ENCODE data around the gene SCIMP. TPM values are rescaled to one million over a fixed set of nuclear protein-coding genes. Genes with fewer than 3 reads are reported as not detected.

Gene SCIMP
- total and polyA plus RNA-seq, 2 of the 13 experiments (the other 11 are each of a cell fraction or from before 2014, with no cell fraction given): not detected

DNA sequence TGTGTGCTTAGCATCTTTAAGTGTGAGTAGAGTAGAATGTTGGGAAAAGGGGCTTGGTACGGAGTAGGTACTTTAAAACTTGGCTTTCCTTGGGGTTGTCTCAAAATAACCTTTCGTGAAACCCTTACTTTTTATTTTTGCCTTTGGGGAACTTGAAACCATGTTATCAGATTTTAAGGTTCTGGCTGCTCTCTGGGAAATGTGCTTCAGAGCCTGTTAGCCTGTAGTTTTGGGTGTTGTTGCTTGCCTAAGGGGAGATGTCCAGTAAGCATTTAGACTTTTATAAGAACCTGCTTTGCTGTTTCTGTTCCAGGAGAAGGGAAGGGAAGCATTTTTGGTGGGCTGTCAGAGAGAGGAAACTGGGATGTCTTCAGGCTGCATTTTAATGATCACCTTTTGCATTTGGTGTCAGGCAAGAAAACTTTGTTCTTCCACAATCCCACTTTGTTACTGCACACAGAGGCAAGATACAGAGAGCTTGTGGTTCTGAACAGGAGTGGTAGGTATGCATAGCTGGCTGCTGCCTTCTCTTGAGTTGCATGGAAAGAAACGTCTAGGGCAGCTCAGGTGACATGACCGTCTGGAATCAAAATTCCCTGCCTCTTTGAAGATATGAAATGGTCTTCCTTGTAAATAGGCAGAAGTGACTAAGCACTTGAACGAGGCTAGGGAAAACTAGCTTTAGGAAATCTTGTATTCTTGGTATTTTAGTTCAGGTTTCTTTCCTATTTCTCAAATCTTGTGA is 49.1 kb upstream of the SCIMP start:
- H3K27me3 ChIP-seq (ENCODE audit: control insufficient read depth in 1 of 2, insufficient read depth in 2 of 2, low read length in 2 of 2): no peaks in the 10 kb centered on the region
- H3K4me2 ChIP-seq (ENCODE audit: low read depth, low read length): peak overlapping the region; percentile 97
- no TSS peak for BruUV-seq (replicated peaks)
- ChIA-PET POLR2A (no interaction called here), CTCF (ENCODE audit: low intra/inter-chr PET ratio, low total read pairs) (no interaction called here)
- H4K20me1 ChIP-seq (ENCODE audit: insufficient read depth, low read length): peaks cover 17% of the 10 kb centered on the region; the same call in 1 of the 2 replicates
- no peak overlapping the region for H2AFZ ChIP-seq (ENCODE audit: low read length)
- WGBS (ENCODE audit: low lambda C conversion rate): 63% methylated on average over 5 of the region's 5 CpGs
- in situ Hi-C loops (cut with HindIII; ENCODE audit: extremely low pct_ligation_motif_present, low pct_unique_long_range_greater_than_20kb) (no loop called here), intact Hi-C loops (cut with micrococcal nuclease; ENCODE audit: unreplicated experiment) (no loop called here)
- peaks cover 44% of the 10 kb centered on the region for H3K79me2 ChIP-seq (ENCODE audit: insufficient read depth, low read length)
- peak overlapping the region; percentile 78; the same call in 1 of the 2 replicates for H3K9ac ChIP-seq (ENCODE audit: insufficient read depth, low read depth, low read length)
- no peak for DNase-seq (ENCODE audit: low spot score)
- H3K4me3 ChIP-seq (replicated peaks in 1 of 3; ENCODE audit: insufficient read depth in 1 of 3, low read depth in 2 of 3, low read length in 3 of 3): peak overlapping the region; percentile 67 to 95 (median 77); a peak in 4 of 6 replicates
- FAIRE-seq: peak; percentile 67
- H3K27ac ChIP-seq (ENCODE audit: extremely low read length, insufficient read depth, low read length): no peak overlapping the region
- H3K4me1 ChIP-seq (ENCODE audit: insufficient read depth, low read length): peaks cover 33% of the 10 kb centered on the region
- no peak for ATAC-seq
- H3K36me3 ChIP-seq (replicated peaks in 1 of 2; ENCODE audit: control insufficient read depth in 1 of 2, insufficient read depth in 2 of 2, low read length in 2 of 2): no peaks in the 10 kb centered on the region
- H3K9me3 ChIP-seq (ENCODE audit: low read length): no peaks in the 10 kb centered on the region
- TF ChIP-seq MLLT10 (CRISPR knock-in tag; IDR thresholded peaks at IDR 0.05) (no peak), ZNF512B (CRISPR knock-in tag; IDR thresholded peaks at IDR 0.05; ENCODE audit: borderline replicate concordance) (no peak), SALL2 (CRISPR knock-in tag; IDR thresholded peaks at IDR 0.05) (no peak), ZNF343 (CRISPR knock-in tag; IDR thresholded peaks at IDR 0.05) (no peak), ZNF616 (CRISPR knock-in tag; IDR thresholded peaks at IDR 0.05; ENCODE audit: low read depth) (no peak), SMYD3 (CRISPR knock-in tag; IDR thresholded peaks at IDR 0.05) (no peak), ZNF589 (CRISPR knock-in tag; conservative IDR thresholded peaks at IDR 0.05) (no peak), THAP8 (CRISPR knock-in tag; IDR thresholded peaks at IDR 0.05; ENCODE audit: borderline replicate concordance) (no peak), JDP2 (CRISPR knock-in tag; IDR thresholded peaks at IDR 0.05; ENCODE audit: borderline replicate concordance) (no peak), SALL1 (CRISPR knock-in tag; IDR thresholded peaks at IDR 0.05) (no peak), ATF7-NPFF (CRISPR knock-in tag; IDR thresholded peaks at IDR 0.05; ENCODE audit: low read depth) (no peak), SMARCE1 (IDR thresholded peaks at IDR 0.05; ENCODE audit: borderline replicate concordance) (no peak), HOXA9 (CRISPR knock-in tag; IDR thresholded peaks at IDR 0.05; ENCODE audit: borderline replicate concordance) (no peak), ZNF234 (CRISPR knock-in tag; conservative IDR thresholded peaks at IDR 0.05) (no peak)
- TF ChIP-seq, protein P1, sequence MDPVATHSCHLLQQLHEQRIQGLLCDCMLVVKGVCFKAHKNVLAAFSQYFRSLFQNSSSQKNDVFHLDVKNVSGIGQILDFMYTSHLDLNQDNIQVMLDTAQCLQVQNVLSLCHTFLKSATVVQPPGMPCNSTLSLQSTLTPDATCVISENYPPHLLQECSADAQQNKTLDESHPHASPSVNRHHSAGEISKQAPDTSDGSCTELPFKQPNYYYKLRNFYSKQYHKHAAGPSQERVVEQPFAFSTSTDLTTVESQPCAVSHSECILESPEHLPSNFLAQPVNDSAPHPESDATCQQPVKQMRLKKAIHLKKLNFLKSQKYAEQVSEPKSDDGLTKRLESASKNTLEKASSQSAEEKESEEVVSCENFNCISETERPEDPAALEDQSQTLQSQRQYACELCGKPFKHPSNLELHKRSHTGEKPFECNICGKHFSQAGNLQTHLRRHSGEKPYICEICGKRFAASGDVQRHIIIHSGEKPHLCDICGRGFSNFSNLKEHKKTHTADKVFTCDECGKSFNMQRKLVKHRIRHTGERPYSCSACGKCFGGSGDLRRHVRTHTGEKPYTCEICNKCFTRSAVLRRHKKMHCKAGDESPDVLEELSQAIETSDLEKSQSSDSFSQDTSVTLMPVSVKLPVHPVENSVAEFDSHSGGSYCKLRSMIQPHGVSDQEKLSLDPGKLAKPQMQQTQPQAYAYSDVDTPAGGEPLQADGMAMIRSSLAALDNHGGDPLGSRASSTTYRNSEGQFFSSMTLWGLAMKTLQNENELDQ (CRISPR knock-in tag; IDR thresholded peaks at IDR 0.05; ENCODE audit: borderline replicate concordance): no peak
- TF ChIP-seq, protein P2, sequence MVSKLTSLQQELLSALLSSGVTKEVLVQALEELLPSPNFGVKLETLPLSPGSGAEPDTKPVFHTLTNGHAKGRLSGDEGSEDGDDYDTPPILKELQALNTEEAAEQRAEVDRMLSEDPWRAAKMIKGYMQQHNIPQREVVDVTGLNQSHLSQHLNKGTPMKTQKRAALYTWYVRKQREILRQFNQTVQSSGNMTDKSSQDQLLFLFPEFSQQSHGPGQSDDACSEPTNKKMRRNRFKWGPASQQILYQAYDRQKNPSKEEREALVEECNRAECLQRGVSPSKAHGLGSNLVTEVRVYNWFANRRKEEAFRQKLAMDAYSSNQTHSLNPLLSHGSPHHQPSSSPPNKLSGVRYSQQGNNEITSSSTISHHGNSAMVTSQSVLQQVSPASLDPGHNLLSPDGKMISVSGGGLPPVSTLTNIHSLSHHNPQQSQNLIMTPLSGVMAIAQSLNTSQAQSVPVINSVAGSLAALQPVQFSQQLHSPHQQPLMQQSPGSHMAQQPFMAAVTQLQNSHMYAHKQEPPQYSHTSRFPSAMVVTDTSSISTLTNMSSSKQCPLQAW (CRISPR knock-in tag; IDR thresholded peaks at IDR 0.05): no peak
